Neutrophil (primary cell): Measurements from ENCODE around the gene ATP2B3.

ENCODE experiments used
- H3K27ac ChIP-seq: fragments of 200-600 bp; sonication (generic); 2 replicates; pipeline ENCODE4 v1.5.1; 2016; ENCODE audit warnings: mild to moderate bottlenecking, moderate library complexity
- H3K27me3 ChIP-seq: fragments of 200-600 bp; sonication (generic); 2 replicates; pipeline ENCODE4 v1.6.0; 2016; ENCODE audit warnings: mild to moderate bottlenecking
- H3K36me3 ChIP-seq: fragments of 200-600 bp; sonication (generic); 2 replicates; pipeline ENCODE4 v1.5.1; 2017
- H3K4me1 ChIP-seq, 2 experiments: fragments of 200-600 bp in 1 of 2; sonication (generic) in 1 of 2; 1 replicate in 1 of 2; 2 replicates in 1 of 2; pipeline versions ENCODE4 v1.5.1 to v1.6.1; 2013 to 2016; ENCODE audit warnings: low read depth in 1 of 2, low read length in 1 of 2, mild to moderate bottlenecking in 1 of 2, moderate library complexity in 1 of 2; ENCODE audit not compliant: control insufficient read depth in 1 of 2, insufficient read depth in 1 of 2
- H3K4me3 ChIP-seq, 2 experiments: fragments of 200-600 bp in 1 of 2; sonication (generic) in 1 of 2; 1 replicate in 1 of 2; 2 replicates in 1 of 2; pipeline ENCODE4 v1.5.1; 2013 to 2016; ENCODE audit warnings: low read depth in 1 of 2, low read length in 1 of 2, mild to moderate bottlenecking in 1 of 2, moderate library complexity in 1 of 2
- H3K9me3 ChIP-seq: fragments of 200-600 bp; sonication (generic); 2 replicates; pipeline ENCODE4 v1.5.1; 2016
- CTCF ChIP-seq: fragments of 200-600 bp; sonication (generic); IDR thresholded peaks from 2 replicates; pipeline ENCODE4 v1.5.1; 2016; ENCODE audit warnings: antibody characterized with exemption

Gene ATP2B3

DNA sequence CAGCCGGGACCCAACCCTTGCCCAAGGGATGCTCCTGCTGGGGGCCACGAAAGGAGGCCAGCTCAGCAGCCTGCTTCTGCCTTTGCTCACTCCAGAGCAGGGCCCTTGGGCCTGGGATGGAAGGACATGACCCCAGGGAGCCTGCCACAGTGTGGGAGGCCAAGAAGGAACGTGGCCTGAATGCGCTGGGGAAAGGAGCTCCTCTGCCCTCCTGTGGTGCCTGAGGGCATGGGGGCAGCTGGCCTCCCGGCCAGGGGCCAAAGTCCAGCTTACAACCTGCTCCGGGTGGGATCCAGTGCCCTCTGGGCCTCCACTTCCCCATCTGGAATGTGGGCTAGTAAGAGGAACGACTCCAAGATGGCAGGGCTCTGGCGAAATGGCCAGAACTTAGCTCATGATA lies 2.0 kb upstream of the ATP2B3 start:
- H3K9me3 ChIP-seq = no peaks in the 10 kb centered on the region
- no peaks in the 10 kb centered on the region for H3K4me1 ChIP-seq
- H3K27me3 ChIP-seq = peaks cover 52% of the 10 kb centered on the region

GRCh38 chrX:153516073-153516472 lies 1.4 kb upstream of the ATP2B3 start:
- no peaks in the 10 kb centered on the region for H3K4me1 ChIP-seq
- peaks cover 59% of the 10 kb centered on the region for H3K27me3 ChIP-seq
- H3K27ac ChIP-seq = no peak overlapping the region
- no peaks in the 10 kb centered on the region for H3K36me3 ChIP-seq
- TF ChIP-seq CTCF = no peak
- no peaks in the 10 kb centered on the region for H3K9me3 ChIP-seq
- H3K4me3 ChIP-seq = no peak overlapping the region

More for the DNA sequence above, 2.0 kb upstream of the ATP2B3 start:
- Histone ChIP-seq H3K27ac (no peak overlapping the region), H3K36me3 (no peaks in the 10 kb centered on the region), H3K4me3 (no peak overlapping the region)
- TF ChIP-seq CTCF = no peak

DNA sequence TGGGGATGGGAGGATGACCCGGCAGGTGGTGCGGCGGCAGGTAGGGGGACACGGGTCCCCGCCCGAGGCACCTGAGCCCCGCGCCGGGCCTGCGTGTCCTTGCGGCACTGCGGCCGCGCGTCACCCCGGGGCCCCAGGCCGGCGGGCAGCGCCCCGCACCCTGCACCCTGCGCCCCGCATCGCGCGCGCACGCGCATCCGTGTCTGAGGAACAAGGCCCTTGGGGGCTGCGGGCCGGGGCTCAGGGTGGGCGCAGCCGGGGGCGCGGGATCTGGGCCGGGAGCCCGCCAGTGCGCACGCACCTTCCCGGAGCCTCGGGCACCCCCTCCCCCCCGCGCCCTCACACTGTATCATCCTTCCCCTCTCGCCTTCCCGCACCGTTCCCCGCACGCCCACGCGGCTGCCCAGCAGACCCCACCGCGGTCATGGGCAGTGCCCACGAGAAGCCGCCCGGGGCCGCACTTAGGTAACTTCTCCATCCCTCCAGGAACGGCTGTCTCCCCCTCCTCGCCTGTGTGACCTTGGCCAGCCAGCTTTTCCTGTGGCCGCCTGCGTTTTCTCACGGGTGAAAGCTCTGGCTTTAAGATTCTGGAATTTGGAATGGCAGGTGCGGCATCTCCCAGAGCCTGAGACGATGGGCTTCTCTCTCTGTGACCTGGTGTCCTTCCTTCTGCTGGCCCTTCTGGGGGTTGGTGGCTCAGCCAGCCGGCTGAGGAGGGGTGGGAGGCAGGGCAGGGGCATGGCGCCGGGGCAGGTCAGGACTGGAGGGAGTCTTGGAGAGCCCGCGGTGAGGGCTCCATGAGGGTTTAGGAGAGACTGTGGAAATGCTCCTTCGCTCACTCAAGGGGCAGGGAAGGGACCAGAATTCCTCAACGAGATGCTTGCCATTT lies 748 bp downstream of the ATP2B3 start:
- TF ChIP-seq CTCF = no peak
- Histone ChIP-seq H3K27ac (no peak overlapping the region), H3K27me3 (peaks cover 74% of the 10 kb centered on the region), H3K4me3 (no peak overlapping the region), H3K4me1 (no peaks in the 10 kb centered on the region), H3K36me3 (no peaks in the 10 kb centered on the region), H3K9me3 (no peaks in the 10 kb centered on the region)

GRCh38 chrX:153519569-153520286 lies 2.3 kb downstream of the ATP2B3 start:
- no peaks in the 10 kb centered on the region for H3K36me3 ChIP-seq
- peaks cover 74% of the 10 kb centered on the region for H3K27me3 ChIP-seq

More at GRCh38 chrX:153519569-153520286, 2.3 kb downstream of the ATP2B3 start:
- H3K27ac ChIP-seq = no peak overlapping the region
- TF ChIP-seq CTCF = no peak
- H3K4me3 ChIP-seq = no peak overlapping the region
- no peaks in the 10 kb centered on the region for H3K9me3 ChIP-seq
- no peaks in the 10 kb centered on the region for H3K4me1 ChIP-seq
